ENCODE results near the gene ITGA1. TPM values are rescaled to one million over a fixed set of nuclear protein-coding genes. Genes with fewer than 3 reads are reported as not detected.

ITGA1 gene
- total RNA-seq, 1 experiment from 2014 or later, result 26.4 TPM

GRCh38 chr5:52888363-52888762, 100.6 kb downstream of the ITGA1 start:
- Mint-ChIP-seq H3K36me3 (ENCODE audit: insufficient read depth, unreplicated experiment) (peaks cover 5% of the 10 kb centered on the region), H3K27ac (ENCODE audit: unreplicated experiment) (no peak overlapping the region), H3K27me3 (ENCODE audit: insufficient read depth, unreplicated experiment) (no peaks in the 10 kb centered on the region), H3K4me3 (ENCODE audit: unreplicated experiment) (no peak overlapping the region), H3K9me3 (ENCODE audit: unreplicated experiment) (no peaks in the 10 kb centered on the region), H3K4me1 (ENCODE audit: low read depth, unreplicated experiment) (peaks cover 24% of the 10 kb centered on the region)
- Histone ChIP-seq H3K4me1 (peaks cover 28% of the 10 kb centered on the region), H3K27me3 (replicated peaks; ENCODE audit: control insufficient read depth, insufficient read depth, low read length) (no peaks in the 10 kb centered on the region), H3K36me3 (ENCODE audit: control insufficient read depth, insufficient read depth, low read length) (no peaks in the 10 kb centered on the region), H3K9me3 (no peaks in the 10 kb centered on the region), H3K4me3 (ENCODE audit: low read depth, low read length) (no peak overlapping the region)
- intact Hi-C loops (cut with micrococcal nuclease; ENCODE audit: unreplicated experiment), result no loop called here
- ChIA-PET POLR2A (no interaction called here), CTCF (no interaction called here)
- no peak for TF ChIP-seq CTCF (IDR thresholded peaks at IDR 0.05; ENCODE audit: insufficient read depth in 1 of 2, low read depth in 1 of 2, low read length in 1 of 2, severe bottlenecking in 1 of 2, unreplicated experiment in 1 of 2)
- BruUV-seq (replicated peaks), result no TSS peak
- DNase-seq, result no peak

GRCh38 chr5:52892242-52892878, 104.6 kb downstream of the ITGA1 start:
- peaks cover 7% of the 10 kb centered on the region for H3K4me1 Mint-ChIP-seq (ENCODE audit: low read depth, unreplicated experiment)
- no peaks in the 10 kb centered on the region for H3K27me3 Mint-ChIP-seq (ENCODE audit: insufficient read depth, unreplicated experiment)
- no peak for TF ChIP-seq CTCF (IDR thresholded peaks at IDR 0.05; ENCODE audit: insufficient read depth in 1 of 2, low read depth in 1 of 2, low read length in 1 of 2, severe bottlenecking in 1 of 2, unreplicated experiment in 1 of 2)
- Histone ChIP-seq H3K4me3 (ENCODE audit: low read depth, low read length) (no peak overlapping the region), H3K36me3 (ENCODE audit: control insufficient read depth, insufficient read depth, low read length) (no peaks in the 10 kb centered on the region), H3K27me3 (replicated peaks; ENCODE audit: control insufficient read depth, insufficient read depth, low read length) (no peaks in the 10 kb centered on the region), H3K9me3 (no peaks in the 10 kb centered on the region), H3K4me1 (peaks cover 6% of the 10 kb centered on the region; the same call in 1 of the 2 replicates)
- BruUV-seq (replicated peaks), result no TSS peak
- H3K36me3 Mint-ChIP-seq (ENCODE audit: insufficient read depth, unreplicated experiment), result peaks cover 5% of the 10 kb centered on the region
- DNase-seq, result no peak
- no peaks in the 10 kb centered on the region for H3K9me3 Mint-ChIP-seq (ENCODE audit: unreplicated experiment)
- ChIA-PET POLR2A (no interaction called here), CTCF (no interaction called here)
- no peak overlapping the region for H3K4me3 Mint-ChIP-seq (ENCODE audit: unreplicated experiment)
- intact Hi-C loops (cut with micrococcal nuclease; ENCODE audit: unreplicated experiment), result no loop called here
- no peak overlapping the region for H3K27ac Mint-ChIP-seq (ENCODE audit: unreplicated experiment)

- intact Hi-C loops (cut with micrococcal nuclease; ENCODE audit: unreplicated experiment), result no loop called here
- no peaks in the 10 kb centered on the region for H3K9me3 ChIP-seq
- H3K36me3 ChIP-seq (ENCODE audit: control insufficient read depth, insufficient read depth, low read length), result no peaks in the 10 kb centered on the region
- no peaks in the 10 kb centered on the region for H3K9me3 Mint-ChIP-seq (ENCODE audit: unreplicated experiment)
- H3K36me3 Mint-ChIP-seq (ENCODE audit: insufficient read depth, unreplicated experiment), result no peaks in the 10 kb centered on the region
- no peak for DNase-seq
- no peak overlapping the region for H3K4me3 Mint-ChIP-seq (ENCODE audit: unreplicated experiment)
- POLR2A ChIA-PET, result no interaction called here
- no peak overlapping the region for H3K4me3 ChIP-seq (ENCODE audit: low read depth, low read length)
- BruUV-seq (replicated peaks), result no TSS peak
- H3K4me1 Mint-ChIP-seq (ENCODE audit: low read depth, unreplicated experiment), result peaks cover 2% of the 10 kb centered on the region
- H3K27me3 Mint-ChIP-seq (ENCODE audit: insufficient read depth, unreplicated experiment), result no peaks in the 10 kb centered on the region
- H3K27ac Mint-ChIP-seq (ENCODE audit: unreplicated experiment), result no peak overlapping the region
- CTCF ChIA-PET, result interaction anchor here (0.7 kb wide), 1 partner anchor 139 kb away, joined by 3 read pairs; no protein-coding TSS in a partner anchor
- H3K4me1 ChIP-seq, result peaks cover 6% of the 10 kb centered on the region; the same call in 1 of the 2 replicates
- no peak for TF ChIP-seq CTCF (IDR thresholded peaks at IDR 0.05; ENCODE audit: insufficient read depth in 1 of 2, low read depth in 1 of 2, low read length in 1 of 2, severe bottlenecking in 1 of 2, unreplicated experiment in 1 of 2)
- H3K27me3 ChIP-seq (replicated peaks; ENCODE audit: control insufficient read depth, insufficient read depth, low read length), result no peaks in the 10 kb centered on the region
Measured at GRCh38 chr5:52893105-52893504, 105.4 kb downstream of the ITGA1 start.

Data from Caco-2 (cell line).